Activated naive CD4-positive, alpha-beta T cell treated with Interleukin-2 at 50 U/mL for 16 hours (primary cell): ENCODE measurements around the gene ST14.

Experiments
- DNase-seq: peaks from one replicate; pipeline ENCODE4 v3.0.0-alpha.2; 2020

Gene ST14

DNA sequence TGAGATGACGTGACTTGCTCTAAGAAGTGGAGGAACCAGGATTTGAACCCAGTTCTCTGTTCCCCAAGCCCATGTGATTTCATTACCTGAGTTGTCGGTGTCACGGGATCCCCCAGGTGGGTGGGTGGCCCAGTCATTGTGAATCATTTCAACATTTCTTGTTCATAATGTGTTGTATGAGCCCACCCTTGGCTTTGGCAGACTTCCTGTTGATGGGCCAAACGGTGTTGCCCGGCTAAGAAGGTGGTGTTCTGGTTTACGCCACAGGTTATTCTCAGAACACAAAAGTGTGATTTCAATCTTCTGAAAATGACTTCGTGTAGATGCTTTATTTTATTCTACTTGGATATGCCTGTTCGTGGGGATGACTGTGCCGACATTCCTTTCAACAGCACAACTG is 21.6 kb upstream of the ST14 start:
- DNase-seq, result no peak

DNA sequence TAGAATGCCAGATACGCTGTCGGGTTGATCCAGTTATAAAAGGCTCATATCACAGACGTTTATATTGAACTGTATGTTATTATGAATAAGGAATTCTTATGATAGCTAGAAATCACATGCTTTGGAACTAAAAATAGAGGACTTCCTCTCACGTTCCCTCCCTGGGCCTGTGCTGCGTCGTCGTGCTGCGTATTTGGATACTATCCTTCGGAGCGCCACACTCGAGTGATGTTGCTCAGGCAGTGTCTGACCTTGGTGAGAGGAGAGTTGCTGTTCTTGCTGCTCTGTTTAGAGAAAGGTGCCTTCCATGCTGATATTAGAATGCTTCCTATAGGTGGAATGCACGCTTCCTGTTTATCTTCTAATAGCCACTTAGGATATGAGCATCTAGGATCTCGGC is 20.2 kb upstream of the ST14 start:
- no peak for DNase-seq

DNA sequence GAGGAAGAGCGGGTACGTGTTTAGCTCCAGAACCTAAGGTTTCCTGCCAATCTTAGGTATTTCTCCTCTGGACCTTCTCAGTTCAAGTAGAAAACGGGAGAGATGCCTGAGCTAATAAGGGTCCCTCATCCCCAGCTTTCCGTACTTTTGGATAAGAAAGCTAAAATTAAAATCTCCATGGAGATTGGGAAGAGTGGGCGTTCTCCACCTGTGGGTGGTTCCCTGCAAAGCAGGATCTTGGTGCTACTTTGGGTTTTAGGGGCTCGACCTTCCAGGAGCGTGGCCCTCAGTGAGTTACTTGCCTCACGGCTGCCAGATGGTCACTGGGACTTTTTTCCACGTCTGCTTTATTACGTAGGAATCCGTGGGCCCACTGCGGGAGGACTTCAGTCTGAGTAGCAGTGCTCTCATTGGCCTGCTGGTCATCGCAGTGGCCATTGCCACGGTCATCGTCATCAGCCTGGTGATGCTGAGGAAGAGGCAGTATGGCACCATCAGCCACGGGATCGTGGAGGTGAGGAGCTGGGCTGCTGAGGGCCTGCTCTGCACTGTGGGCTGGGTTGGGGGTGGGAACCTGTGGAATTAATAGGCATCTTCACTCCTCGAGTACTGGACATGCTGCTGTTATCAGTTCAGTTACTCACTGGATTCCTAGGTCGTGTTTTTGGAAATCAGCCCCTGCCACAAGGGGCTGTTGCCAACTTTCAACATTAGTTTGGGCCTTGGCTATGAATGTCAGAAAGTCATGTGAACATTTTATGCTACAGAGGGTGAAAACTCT is 17.8 kb upstream of the ST14 start:
- DNase-seq, result no peak

DNA sequence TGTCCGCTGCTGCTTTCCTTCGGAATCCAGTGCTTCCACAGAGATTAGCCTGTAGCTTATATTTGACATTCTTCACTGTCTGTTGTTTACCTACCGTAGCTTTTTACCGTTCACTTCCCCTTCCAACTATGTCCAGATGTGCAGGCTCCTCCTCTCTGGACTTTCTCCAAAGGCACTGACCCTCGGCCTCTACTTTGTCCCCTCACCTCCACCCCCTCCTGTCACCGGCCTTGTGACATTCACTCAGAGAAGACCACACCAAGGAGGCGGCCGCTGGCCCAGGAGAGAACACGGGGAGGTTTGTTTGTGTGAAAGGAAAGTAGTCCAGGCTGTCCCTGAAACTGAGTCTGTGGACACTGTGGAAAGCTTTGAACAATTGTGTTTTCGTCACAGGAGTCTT is 15.4 kb upstream of the ST14 start:
- no peak for DNase-seq

DNA sequence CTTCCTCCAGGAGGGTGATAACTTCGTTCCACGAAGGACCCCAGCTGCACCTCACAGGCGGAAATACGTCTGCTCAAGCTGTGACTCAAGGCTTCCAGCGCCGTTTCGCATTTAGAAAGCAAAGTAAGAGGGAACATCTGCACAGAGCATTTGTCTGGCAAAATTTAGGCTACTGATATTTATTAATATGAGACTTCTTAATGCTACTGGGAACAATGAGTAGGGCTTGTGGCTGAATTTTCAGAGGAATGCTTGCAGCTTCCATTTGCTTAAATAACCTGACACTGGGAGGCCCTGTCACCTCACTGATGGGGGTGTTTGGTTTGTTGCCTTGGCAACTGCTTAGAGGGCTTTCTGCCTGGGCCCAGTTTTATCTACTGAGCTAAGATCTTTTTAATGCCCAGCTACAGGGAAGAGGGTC is 14.7 kb upstream of the ST14 start:
- DNase-seq, result no peak

DNA sequence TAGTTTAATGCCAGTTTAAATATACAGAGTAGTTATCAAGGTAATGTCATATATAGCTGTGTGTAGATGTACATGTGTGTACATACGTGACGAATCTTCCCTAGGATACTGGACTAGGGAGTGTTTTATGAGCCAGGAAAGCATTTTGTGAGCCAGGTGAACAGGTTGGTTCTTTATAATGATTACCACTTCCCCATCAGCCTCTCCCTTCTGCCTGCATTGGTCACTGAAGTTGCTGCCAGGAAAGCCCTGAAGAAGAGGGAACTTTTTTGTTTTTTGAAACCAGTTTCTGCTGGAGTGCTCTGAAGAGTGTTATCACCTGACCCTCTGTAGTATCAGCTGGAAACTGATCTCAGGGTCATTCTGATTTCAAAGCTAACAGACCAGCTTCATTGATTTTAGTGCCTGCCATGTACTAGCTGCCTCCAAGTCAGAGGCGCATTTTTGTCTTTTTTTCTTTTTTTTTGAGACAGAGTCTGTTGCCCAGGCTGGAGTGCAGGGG is 14.2 kb upstream of the ST14 start:
- DNase-seq, result no peak

DNA sequence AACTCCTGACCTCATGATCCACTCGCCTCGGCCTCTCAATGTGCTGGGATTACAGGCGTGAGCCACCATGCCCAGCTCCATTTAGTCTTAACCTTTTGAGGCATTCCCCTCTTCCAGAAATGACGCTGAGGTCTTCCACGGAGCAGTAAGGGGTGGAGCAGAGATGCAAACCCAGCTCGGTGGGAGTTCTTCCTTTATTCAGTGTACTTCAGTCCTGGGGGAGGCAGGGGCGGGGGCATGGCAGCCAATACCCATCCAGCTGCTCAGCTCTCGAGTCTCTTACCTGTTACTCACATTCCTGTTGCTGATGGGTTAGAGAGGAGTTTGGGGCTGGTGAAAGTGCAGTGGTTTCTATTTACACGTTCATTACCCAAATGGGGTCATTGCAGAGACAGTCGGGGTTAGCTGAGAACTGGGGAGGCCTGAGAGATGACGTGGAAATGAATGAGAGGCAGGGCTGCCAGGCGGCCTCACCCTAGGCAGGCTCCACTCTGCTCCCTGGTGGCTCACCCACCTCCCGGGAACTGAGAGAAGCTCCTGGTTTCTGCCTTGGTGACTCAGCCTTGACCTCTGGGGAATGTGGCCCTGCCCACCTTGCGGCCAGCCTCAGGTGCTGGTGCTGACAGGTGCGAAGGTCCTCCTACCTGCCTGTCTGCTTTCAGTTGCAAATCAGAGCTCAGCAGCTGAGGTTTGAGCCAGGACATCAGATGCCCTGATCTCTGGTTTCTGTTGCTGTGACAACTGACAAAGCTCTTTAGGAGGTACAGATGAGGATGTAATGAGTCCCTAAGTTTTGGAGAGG is 13.4 kb upstream of the ST14 start:
- DNase-seq, result no peak

DNA sequence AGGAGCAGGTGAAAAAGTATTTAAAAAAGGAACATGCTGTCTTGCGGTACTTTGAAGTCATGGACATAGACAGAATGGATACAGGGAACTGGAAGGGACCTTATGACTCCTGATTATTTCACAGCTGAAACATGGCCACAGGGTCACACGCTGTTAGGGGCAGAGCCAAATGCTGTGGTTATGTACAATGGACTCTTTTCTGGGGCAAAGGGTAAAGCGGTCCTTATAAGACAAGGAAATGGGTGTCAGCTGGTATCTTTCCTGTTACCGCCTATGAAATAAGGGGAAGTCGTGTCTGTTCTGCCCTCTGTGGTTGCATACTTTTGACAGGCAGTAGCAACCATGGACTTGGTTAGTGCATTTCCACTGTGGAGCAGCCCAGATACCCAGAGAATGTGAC is 12.8 kb upstream of the ST14 start:
- DNase-seq, result no peak

DNA sequence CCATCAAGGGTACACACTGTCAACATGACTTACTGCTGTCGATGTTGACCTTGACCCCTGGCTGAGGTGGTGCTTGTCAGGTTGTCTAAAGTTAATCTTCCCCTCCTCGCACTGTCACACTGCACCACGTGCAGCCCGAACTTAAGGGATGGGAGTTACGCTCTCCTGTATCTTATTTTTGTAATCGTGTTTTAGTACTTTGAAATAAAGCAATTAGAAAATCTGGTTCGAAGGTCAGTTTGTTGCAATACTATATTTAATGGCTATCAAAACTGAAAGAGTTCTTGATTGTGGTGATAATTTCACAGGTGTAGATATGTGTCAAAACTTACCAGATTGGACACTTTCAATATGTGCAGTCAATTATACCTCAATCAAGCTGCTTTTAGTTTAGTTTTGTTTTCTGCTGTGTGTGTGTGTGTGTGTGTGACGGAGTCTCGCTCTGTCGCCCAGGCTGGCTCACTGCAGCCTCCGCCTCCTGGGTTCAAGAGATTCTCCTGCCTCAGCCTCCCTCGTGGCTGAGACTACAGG is 10.7 kb upstream of the ST14 start:
- DNase-seq, result no peak

DNA sequence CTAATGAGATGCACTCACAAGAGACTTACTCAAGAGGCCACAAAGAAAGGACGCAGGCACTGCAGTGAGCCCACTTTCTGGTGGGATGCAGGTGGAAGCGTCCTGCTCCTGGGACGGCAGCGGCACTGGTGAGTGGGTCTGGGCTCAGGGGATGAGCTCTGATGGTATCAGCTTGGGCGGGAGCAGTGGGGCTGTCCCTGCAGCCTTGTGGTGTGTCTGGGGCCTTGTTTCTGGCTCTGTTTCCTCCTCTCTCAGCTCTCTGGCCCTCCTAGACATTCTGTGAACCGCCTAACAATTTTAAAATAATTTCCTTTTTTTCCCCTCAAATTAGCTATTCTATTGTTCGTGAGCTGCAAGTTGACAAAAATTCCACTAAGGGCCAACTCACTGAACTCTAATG is 8.8 kb upstream of the ST14 start:
- no peak for DNase-seq

DNA sequence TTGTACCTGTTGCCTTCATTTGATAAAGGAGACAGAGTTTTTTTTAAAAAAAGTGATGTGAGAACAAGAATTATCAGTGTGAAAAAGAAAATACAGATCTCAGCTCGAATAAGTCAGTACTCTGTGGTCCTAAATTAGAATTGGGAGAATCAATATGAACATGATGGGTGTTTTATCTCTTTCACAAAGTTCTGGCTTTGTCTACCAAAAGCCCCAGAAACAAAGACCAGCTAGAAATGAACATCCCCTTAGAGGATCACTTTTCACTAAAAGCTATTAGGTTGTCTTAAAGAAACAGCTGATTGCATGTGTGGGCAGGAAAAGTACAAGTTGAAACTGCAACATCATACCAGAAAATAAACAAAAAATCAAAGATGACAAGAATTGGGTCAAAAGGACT is 8.4 kb upstream of the ST14 start:
- no peak for DNase-seq

DNA sequence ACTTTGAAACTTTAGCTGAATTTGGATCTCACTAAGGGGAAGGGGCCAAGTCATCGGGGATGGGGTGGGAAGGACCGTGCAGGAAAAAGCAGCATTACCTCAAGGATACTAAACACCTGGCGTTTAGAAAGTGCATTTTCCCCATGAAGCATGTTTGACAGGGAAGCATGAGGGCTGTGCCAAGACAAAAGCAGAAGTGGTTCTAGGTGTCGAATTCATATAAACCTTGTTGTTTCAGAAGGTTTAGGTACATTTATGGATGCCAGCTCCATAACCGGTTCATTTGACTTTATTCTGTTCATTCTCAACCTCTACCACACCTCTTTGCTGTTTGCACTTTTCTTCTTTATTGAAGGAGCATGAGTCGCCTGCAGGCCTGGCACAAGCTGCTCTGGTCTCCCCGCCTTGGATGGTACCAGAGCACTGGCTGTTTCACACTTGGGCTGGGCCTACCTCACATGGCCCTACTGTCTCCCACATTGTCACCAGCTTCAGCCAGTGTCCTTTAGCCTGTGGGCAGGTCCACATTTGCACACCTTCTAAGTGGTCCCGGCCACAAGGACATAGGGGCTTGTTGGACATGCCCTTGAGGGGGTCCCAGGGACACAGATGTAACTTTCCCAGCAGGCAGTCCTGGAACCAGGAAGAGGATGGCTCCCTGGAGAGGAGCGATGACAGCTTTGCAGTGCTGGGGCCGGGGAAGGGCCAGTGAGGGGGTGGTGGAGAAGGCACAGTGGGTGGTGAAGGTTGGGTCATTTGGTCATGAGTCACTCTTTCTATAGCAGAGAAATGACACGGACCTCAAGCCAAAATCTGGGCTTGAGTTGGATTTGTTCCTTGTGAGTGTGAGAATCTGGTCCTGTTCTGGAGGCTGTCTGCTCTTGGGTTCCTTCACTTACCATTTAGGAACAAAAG is 3.2 kb upstream of the ST14 start:
- DNase-seq, result no peak

DNA sequence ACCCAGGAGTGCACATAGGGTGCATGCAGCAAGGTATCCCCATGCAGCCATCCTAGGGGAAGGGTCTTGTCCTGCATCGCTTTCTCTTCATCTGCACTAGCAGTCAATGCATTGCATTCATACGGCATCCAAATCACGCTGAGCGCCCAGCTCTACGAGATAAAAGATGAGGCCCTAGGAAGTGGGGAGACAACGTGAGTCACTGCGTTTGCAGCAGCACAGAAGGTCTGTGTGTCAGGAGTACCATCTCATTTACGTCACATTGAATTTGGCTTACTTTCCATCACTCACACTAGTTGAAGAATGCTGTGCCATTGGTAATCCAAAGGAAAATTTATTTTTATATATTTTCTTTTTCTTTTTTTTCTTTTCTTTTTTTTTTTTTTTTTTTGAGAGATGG is 2.5 kb upstream of the ST14 start:
- DNase-seq, result no peak

DNA sequence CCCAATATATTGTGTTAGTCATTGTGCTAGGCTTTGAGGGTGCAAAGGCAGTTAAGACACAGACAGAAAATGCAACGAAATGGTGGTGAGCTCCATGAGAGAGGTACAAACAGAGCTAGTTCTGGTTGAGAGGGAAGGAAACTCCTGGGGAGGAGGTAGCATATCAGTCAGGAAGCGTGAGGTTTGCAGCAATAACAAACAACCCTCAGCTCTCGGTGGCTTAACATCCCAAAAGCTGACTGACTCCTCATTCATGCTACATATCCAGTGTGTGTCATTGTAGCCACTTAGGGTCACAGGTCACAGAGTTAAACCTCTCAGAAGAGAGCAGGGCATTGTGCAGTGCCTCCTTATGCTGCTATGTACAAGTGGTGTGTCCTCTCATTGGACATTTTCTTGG is 1.7 kb upstream of the ST14 start:
- DNase-seq, result no peak

DNA sequence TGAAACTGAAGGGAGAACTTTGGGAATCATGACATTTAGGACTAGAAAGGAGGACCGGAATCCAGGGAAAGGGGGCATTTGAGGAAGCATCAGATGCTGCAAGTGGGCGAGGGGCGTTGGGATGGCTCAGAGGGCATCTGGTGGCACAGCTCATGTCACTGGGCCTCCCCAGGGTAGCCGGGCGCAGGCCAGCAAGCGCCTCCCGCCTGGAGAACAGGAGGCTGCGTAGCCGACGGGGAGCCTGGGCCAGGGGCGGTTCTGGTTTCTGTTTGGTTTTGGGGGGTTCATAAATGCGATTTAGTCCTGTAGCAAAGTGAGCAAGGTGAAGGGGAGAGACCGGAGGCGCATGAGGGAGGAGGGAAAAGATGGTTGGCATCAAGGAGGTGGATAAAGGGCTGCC is 443 bp upstream of the ST14 start:
- DNase-seq, result no peak

DNA sequence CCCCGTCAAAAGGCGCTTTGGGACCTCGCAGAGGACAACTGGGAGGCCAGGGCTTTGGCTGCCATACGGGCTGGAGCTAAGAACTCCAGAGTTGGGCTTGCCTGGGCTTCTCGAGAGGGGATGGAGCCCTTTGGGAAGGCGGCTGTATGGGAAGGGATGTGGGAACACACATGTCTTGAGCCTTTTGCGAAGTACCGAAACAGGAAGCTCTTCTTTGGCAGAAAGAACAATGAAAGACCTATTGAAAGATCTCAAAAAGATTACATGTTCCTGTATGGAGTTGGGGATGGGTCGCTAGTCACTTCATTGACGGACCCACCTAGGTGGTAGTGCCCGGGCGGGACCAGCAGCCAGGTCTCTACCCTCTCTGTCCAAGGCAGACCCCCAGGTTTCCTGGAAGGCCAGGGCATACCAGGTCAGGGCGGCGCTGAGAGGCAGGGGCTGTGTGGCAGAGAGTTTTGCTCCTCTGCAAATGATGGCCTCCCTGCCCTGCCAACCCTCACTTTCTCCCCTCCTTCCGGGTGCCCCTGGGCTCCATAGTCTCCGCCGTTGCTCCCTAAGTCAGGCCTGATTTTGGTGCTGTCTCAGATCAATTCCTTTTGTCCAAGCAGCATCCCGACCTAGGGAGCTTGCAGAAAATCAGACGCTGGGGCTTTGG is 1.0 kb downstream of the ST14 start:
- DNase-seq, result no peak

DNA sequence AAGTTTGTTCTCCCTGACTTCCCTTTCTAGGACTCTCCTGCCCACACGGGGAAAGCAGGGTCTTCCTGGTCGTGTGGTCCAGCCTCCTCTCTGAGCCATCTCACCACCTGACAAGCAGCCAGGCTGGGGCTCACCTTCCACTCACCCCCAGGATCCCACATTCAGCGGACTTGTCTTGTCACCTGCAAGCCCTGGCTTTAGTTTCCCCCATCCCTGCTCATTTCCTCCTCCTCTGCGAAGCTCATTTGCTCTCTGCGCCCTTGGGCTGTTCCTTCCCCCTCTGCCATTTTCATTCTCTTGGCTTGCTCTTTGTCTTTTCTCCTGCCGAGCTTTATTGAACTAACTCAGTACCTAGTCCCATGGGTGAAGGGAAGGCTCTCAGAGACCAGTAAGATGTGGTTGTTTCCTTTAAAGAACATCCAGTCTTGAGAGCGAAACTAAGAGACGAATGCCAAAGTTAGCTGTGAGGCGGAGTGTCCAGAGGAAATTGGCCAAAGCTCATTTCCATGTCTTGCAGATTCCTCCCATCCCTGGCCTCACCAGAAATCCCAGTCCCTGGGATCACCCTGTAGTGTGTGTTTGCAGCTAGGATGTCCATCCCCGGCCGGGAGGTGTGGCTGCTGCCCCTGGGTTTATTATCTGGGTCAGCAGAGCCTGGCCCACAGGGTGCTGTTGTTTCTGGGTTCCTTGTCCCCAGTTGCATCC is 2.0 kb downstream of the ST14 start:
- DNase-seq, result no peak

DNA sequence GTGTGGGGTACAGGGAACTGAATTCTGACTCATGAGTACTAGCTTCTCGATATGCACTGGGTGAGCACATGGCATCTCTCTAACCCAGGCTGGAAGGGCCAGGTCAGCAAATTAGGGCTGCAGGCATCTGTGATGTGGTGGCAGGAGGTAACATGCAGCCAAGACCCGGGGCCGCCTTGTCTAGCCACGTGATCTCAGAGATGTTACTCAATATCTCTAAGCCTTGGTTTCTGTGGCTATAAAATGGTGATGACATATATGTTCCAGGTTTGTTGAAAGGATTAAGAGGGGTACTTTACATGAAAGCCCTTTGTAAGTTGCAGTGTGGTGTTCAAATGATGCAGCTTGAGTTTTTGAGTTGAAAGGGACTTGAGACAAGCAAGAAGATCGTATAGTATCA is 3.2 kb downstream of the ST14 start:
- no peak for DNase-seq

DNA sequence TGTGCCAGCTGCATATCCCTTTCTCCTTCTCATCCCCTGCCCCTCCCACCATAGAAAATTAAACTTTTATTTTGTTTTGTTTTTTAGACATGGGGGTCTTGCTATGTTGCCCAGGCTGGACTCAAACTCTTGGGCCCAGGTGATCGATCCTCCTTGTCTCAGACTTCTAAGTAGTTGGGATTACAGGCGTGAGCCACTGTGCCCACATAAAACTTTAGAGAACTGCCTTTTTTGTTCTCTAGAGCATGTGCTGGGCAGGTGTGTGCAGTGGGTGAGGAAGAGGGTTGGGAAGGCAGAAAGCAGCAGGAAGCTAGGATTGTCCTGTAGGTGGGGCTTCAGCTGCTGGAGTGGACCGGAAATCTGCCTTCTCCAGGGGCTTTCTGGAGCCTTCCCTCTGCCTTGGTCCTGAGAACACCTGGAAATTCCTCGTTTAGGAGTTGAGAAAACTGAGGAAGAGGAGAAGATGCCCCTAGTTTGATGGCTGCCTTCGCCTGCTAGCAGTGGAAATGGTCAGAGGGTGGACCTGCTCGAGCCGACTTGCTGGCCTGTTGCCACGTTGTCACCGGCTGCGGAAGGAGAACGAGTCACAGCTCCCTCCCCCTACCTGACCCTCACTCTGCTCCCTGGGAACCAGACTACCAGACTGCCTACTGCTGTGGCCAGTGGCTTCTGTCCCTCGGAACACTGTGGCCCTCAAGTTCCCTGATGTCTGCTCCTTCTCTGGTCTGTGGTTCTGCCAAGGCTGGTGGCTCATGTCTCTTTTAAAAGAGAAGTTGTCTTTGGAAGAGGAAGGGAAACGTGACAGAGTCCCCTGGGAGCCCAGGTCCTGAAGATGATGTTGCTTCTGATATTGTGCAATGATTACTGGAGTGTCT is 4.0 kb downstream of the ST14 start:
- no peak for DNase-seq

DNA sequence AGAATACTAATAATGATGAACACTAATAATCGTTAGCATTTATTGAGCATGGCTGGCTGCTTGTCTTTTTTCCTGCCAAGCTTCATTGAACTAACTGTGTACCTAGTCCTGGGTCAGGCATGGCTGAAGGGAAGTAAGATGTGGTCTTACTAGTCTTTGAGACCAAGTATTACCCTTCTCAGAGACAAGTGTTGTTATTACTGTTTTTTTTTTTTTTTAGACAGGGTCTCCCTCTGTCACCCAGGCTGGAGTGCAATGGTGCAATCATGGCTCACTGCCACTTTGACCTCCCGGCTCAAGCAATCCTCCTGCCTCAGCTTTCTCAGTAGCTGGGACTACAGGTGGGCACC is 4.6 kb downstream of the ST14 start:
- DNase-seq, result no peak
